Stimulated activated CD4-positive, alpha-beta T cell treated with anti-CD3 and anti-CD28 coated beads, Interleukin-1b, Interleukin-23, amount 100 ng/mL, for 4 hours (primary cell): ENCODE results near the gene CDHR2.
A peak's percentile ranks its signal among the peaks of the same experiment; 100 is the strongest.
"Not testable (repeated sequence)": the region's sequence is repeated elsewhere in the genome, so short reads cannot be mapped to it uniquely, and the experiment has no call there.

Source experiments
- DNase-seq, 2 donors: peaks; one replicate each; pipeline ENCODE4 v3.0.0-alpha.2; 2020; ENCODE audit warnings: low read depth in 2 of 2

Gene CDHR2

DNA sequence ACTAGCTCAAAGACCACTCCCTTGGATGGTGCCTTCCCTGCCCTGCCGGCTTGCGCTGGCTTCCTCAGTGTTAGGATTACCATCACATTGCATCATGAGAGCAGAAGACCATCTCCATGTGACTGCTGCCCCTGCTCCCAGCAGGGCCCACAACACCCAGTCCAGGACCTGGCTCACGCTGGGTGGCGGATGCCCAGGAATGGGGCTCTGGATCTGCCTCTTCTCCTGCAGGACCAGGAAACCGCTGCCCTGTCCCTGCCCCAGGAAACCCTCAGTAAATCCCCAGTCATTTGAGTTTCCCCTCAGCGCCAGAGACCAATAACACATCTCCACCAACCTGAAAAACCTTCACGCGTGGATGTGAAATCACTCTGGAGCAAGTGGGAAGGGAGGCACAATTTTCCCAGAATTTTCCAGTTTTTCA is 8.7 kb upstream of the CDHR2 start:
- no peak for DNase-seq

GRCh38 chr5:176540956-176541337 is 8.2 kb upstream of the CDHR2 start:
- DNase-seq, result no peak

- DNase-seq, result peak; percentile 38 to 54
These were observed 7.6 kb upstream of the CDHR2 start for GRCh38 chr5:176541338-176542134.

- peak; percentile 60 to 62 for DNase-seq
These were observed 7.0 kb upstream of the CDHR2 start for GRCh38 chr5:176542135-176542595.

DNA sequence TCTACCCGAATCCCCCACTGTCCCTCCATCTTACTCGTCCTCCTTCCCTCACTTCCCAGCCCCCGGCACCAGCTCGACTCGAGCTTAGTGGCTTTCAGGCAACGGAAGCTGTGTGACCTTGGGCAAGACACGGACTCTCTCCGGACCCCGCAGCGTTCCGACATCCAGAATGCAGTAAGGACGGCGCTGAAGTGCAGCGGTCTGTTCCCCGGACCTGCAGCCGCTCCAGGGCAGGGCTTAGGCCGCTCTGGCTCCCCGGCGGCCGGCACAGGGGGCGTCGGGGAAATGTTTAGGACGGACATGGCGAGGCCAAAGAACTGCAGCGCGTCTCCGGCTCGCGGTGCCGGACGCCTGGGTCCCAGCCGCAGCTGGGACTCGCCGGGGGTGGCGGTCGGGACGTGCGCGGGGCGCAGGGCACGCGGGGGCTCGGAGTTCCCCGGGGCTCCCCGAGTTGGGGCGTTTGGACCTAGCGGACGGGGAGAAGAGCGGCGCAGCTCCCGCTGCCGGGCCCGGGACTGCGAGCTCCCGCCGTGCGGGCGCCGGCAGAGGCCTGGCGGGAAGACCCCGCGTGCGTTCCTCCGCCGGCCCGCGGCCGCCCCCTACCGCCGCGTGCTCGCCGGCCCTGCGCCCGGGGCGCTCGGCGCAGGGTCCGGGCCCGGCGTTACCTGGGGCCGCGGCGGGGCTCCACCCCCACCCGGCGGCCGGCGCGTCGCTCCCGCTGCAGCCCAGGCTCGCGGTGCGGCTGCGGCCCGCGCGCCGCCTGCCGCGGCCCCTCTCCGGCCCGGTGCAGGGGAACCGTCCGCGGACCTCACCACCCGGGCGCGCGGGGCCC is 6.3 kb upstream of the CDHR2 start:
- DNase-seq, result no peak

- peak; percentile 43 to 73 for DNase-seq
These were observed 5.5 kb upstream of the CDHR2 start for GRCh38 chr5:176543428-176544182.

DNA sequence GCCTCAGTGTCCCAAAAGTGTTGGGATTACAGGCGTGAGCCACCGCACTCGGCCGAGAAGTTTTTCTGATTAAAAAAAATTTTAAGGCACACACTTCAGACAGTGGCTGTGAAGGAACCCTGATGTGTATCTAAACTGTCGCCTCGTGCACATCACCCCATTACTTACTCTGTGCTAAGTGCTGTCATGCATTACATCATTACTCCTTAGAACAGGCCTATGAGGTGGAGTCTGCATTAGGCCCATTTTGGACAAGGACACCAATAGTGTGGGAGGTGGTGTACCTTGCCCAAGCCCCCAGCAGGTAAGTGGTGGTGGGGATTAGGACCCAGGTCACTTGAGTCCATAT is 3.8 kb upstream of the CDHR2 start:
- DNase-seq, result no peak

- no peak for DNase-seq
These were observed 3.2 kb upstream of the CDHR2 start for GRCh38 chr5:176545737-176546509.

DNA sequence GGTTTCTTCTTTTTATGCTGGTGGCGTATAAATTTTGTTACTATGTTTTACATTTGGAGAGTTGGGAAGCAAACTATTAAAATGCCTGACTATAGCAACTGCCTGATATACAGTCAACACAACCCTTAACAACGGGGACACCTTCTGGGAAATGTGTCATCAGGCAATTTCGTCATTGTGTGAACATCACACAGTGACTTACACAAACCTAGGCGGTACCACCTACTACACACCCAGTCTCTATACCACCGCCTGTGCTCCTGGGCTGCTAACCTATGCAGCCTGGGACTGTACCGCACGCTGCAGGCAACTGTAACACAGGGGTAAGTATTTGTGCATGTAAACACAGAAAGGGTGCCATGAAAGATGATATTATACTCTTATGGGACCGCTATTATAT is 1.3 kb upstream of the CDHR2 start:
- no peak for DNase-seq

GRCh38 chr5:176549871-176550270 is 729 bp downstream of the CDHR2 start:
- DNase-seq, result no peak

- no peak for DNase-seq
These were observed 1.2 kb downstream of the CDHR2 start for GRCh38 chr5:176550275-176550831.

DNA sequence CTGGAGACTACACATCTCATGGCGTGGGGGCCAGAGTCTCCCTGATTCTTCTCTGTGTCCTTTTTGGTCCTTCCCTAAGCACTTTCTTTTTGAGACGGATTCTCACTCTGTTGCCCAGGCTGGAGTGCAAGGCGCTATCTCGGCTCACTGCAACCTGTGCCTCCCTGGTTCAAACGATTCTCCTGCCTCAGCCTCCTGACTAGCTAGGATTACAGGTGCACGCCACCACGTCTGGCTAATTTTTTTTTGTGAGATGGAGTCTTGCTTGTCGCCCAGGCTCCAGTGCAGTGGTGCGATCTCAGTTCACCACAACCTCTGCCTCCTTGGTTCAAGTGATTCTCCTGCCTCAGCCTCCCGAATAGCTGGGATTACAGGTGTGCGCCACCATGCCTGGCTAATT is 1.8 kb downstream of the CDHR2 start:
- DNase-seq, result not testable (repeated sequence)

GRCh38 chr5:176552332-176552869 is 3.3 kb downstream of the CDHR2 start:
- no peak for DNase-seq

DNA sequence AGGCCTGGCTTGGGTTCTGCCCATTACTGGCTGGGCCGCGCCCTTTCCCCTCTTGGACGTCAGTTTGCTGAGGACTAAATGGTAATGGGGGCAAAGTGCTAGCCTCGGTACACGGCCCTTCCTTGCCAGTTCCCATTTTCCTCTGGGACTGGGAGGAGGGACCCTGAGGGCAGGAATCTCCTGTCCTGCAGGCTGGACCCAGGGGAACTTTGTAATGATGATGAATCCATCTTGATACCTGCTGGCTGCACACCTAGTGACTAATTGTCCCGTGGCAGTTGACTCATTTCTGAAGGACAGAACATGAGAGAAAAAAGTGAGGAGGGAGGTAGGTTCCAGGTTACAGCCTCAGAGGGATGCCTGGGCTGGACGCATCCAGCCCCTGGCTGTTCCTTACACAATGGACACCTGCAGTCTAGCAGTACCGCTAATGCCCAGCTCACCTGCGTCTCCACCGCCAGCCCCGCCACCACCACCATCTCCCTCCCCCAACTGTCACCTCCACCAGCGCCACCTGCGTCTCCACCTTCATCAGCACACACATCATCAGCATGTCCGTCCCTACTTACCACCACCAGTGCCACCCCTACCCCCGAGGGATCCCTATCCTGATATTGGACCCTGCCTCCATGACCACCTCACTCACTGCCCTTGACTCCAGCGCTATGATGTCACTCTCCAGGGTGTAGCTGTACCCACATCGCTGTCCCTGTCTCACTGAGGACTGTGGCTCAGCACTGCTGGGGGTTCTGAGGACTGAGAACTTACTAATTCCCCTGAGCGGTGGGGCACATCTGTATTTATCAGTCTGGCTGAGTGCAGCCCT is 4.3 kb downstream of the CDHR2 start:
- DNase-seq, result no peak

- no peak for DNase-seq
These were observed 8.7 kb downstream of the CDHR2 start for GRCh38 chr5:176557846-176558245.

DNA sequence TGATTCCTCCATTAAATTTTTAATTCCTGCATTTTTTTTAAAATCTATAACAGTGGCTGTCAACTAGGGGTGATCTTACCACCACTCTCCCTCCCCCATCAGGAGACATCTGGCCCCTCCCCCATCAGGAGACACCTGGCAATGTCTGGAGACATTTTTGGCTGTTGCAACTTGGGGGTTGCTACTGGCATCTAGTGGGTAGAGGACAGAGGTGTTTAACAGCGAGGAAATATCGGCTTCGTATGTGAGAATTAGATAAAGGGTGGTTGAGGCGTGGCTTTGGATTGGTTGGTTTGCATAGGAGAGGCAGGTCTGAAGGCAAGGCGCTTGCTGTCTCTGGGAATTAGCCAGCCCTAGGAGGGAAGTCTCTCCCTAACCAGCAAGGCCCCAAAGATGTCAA is 10.5 kb downstream of the CDHR2 start:
- DNase-seq, result no peak

- no peak for DNase-seq
These were observed 11.2 kb downstream of the CDHR2 start for GRCh38 chr5:176560364-176560763.

DNA sequence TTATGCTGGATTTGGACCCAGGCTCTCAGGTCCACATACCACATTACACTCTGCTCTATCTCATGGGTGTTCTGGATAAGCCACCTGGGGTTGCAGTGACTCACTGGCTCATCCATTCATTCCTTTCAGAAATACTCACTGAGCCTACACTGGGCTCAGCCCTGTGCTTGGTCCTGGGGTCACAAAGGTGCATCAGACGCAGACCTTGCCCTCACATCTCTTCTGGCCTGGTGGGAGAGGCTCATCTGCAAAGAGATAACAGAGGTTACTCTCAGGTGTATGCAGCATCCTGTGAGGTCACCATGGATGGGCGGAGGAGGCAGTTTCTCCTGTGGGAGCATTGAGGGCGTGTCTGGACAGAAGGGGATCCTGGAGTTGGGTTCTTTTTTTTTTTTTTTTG is 12.1 kb downstream of the CDHR2 start:
- no peak for DNase-seq

- DNase-seq, result no peak
These were observed 13.0 kb downstream of the CDHR2 start for GRCh38 chr5:176562189-176562588.

DNA sequence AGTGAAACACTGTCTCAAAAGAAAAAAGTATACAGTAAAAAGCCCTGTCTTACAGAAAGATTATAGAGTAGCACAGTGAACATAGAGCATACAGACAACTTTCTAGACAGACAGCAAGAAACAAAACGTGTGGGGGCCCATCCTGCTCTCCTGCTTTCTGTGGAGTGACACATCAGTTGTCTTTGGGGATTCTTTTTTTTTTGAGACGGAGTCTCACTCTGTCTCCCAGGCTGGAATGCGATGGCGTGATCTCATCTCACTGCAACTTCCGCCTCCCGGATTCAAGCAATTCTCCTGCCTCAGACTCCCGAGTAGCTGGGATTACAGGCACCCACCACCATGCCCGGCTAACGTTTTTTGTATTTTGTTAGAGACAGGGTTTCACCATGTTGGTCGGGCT is 14.9 kb downstream of the CDHR2 start:
- DNase-seq, result no peak
